Measurements from ENCODE around the gene WDR37.

DNA sequence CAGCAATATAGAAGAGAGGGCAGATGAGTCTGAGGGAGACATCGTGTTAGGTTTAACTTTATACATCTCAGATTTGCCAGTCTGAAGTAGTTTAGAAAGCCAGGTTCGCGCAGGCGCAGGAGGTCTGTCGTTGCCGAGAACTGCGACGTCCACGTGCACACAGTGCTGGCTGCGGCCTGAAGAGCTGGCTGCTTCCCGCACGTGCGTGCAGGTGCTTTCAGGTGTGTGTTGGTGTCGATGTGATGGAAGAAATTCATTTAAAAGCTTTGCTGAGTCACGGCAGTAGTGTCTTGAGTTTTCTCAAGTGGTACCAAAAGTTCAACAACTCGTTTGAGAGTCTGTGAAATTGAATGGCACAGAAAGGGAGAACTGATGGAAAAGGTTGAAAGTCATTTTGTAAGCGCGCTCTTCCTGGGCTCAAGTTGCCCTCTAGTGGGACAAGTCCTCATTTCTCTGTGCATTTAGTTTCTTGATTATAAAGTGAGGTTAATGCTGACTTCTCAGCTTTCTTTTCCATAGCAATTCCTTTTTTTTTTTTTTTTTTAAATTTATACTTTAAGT, 18.6 kb downstream of the WDR37 start:
- TF ChIP-seq, protein P1, sequence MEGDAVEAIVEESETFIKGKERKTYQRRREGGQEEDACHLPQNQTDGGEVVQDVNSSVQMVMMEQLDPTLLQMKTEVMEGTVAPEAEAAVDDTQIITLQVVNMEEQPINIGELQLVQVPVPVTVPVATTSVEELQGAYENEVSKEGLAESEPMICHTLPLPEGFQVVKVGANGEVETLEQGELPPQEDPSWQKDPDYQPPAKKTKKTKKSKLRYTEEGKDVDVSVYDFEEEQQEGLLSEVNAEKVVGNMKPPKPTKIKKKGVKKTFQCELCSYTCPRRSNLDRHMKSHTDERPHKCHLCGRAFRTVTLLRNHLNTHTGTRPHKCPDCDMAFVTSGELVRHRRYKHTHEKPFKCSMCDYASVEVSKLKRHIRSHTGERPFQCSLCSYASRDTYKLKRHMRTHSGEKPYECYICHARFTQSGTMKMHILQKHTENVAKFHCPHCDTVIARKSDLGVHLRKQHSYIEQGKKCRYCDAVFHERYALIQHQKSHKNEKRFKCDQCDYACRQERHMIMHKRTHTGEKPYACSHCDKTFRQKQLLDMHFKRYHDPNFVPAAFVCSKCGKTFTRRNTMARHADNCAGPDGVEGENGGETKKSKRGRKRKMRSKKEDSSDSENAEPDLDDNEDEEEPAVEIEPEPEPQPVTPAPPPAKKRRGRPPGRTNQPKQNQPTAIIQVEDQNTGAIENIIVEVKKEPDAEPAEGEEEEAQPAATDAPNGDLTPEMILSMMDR (IDR thresholded peaks at IDR 0.05; ENCODE audit: borderline replicate concordance, extremely low read depth, low read length, poor library complexity, severe bottlenecking), result peak; percentile 48
- TF ChIP-seq EZH2 (IDR thresholded peaks at IDR 0.05; ENCODE audit: borderline replicate concordance, low read depth, low read length, severe bottlenecking), result no peak
